ENCODE results near the gene S100A12. TPM values are rescaled to one million over a fixed set of nuclear protein-coding genes. Genes with fewer than 3 reads are reported as not detected.

S100A12 gene
- total and polyA plus RNA-seq, 3 experiments from 2014 or later: not detected

GRCh38 chr1:153360592-153361479 lies 14.6 kb downstream of the S100A12 start:
- Histone ChIP-seq H3K9me3 (ENCODE audit: low read length) (no peaks in the 10 kb centered on the region), H3K27me3 (ENCODE audit: insufficient read depth, low read length, poor library complexity, severe bottlenecking) (no peaks in the 10 kb centered on the region), H3K4me3 (ENCODE audit: low read length) (no peak overlapping the region), H3K27ac (ENCODE audit: low read depth, low read length) (no peak overlapping the region), H3K4me1 (ENCODE audit: insufficient read depth, low read length) (peaks cover 13% of the 10 kb centered on the region), H3K36me3 (ENCODE audit: insufficient read depth, low read length) (no peaks in the 10 kb centered on the region)
- Mint-ChIP-seq H3K36me3 (no peaks in the 10 kb centered on the region), H3K9me3 (no peaks in the 10 kb centered on the region), H3K27ac (no peak overlapping the region), H3K4me3 (no peak overlapping the region), H3K4me1 (peaks cover 10 to 21% (median 18%) of the 10 kb centered on the region in 3 donors), H3K27me3 (peaks cover 15 to 36% of the 10 kb centered on the region in 2 donors)
- POLR2A ChIA-PET: no interaction called here
- CTCF ChIA-PET: no interaction called here
- DNase-seq: no peak

GRCh38 chr1:153360190-153360589 lies 15.2 kb downstream of the S100A12 start:
- Mint-ChIP-seq H3K4me1 (peaks cover 10 to 21% (median 18%) of the 10 kb centered on the region in 3 donors), H3K9me3 (no peaks in the 10 kb centered on the region), H3K27ac (no peak overlapping the region), H3K4me3 (no peak overlapping the region), H3K27me3 (peaks cover 15 to 29% of the 10 kb centered on the region in 2 donors), H3K36me3 (no peaks in the 10 kb centered on the region)
- H3K9me3 ChIP-seq (ENCODE audit: low read length): no peaks in the 10 kb centered on the region
- no peaks in the 10 kb centered on the region for H3K27me3 ChIP-seq (ENCODE audit: insufficient read depth, low read length, poor library complexity, severe bottlenecking)
- H3K36me3 ChIP-seq (ENCODE audit: insufficient read depth, low read length): no peaks in the 10 kb centered on the region
- no peak overlapping the region for H3K4me3 ChIP-seq (ENCODE audit: low read length)
- no peak for DNase-seq
- CTCF ChIA-PET: no interaction called here
- H3K4me1 ChIP-seq (ENCODE audit: insufficient read depth, low read length): peaks cover 13% of the 10 kb centered on the region
- POLR2A ChIA-PET: no interaction called here
- H3K27ac ChIP-seq (ENCODE audit: low read depth, low read length): no peak overlapping the region

GRCh38 chr1:153359241-153359640 lies 16.2 kb downstream of the S100A12 start:
- ChIA-PET CTCF (no interaction called here), POLR2A (no interaction called here)
- DNase-seq: no peak
- Mint-ChIP-seq H3K27ac (no peak overlapping the region), H3K4me1 (peaks cover 10 to 21% (median 18%) of the 10 kb centered on the region in 3 donors), H3K27me3 (peaks cover 11 to 23% of the 10 kb centered on the region in 2 donors), H3K4me3 (no peak overlapping the region), H3K36me3 (no peaks in the 10 kb centered on the region), H3K9me3 (no peaks in the 10 kb centered on the region)
- Histone ChIP-seq H3K27me3 (ENCODE audit: insufficient read depth, low read length, poor library complexity, severe bottlenecking) (no peaks in the 10 kb centered on the region), H3K4me3 (ENCODE audit: low read length) (no peak overlapping the region), H3K4me1 (ENCODE audit: insufficient read depth, low read length) (peaks cover 13% of the 10 kb centered on the region), H3K36me3 (ENCODE audit: insufficient read depth, low read length) (no peaks in the 10 kb centered on the region), H3K9me3 (ENCODE audit: low read length) (no peaks in the 10 kb centered on the region), H3K27ac (ENCODE audit: low read depth, low read length) (no peak overlapping the region)

GRCh38 chr1:153358691-153358975 lies 16.8 kb downstream of the S100A12 start:
- H3K36me3 ChIP-seq (ENCODE audit: insufficient read depth, low read length): no peaks in the 10 kb centered on the region
- H3K27ac ChIP-seq (ENCODE audit: low read depth, low read length): no peak overlapping the region
- H3K9me3 Mint-ChIP-seq: no peaks in the 10 kb centered on the region
- peaks cover 13% of the 10 kb centered on the region for H3K4me1 ChIP-seq (ENCODE audit: insufficient read depth, low read length)
- peak overlapping the region in 1 of 8 donors; percentile 5 for H3K27ac Mint-ChIP-seq
- ChIA-PET POLR2A (no interaction called here), CTCF (interaction anchor here (1.7 kb wide), 1 partner anchor 136 kb away, joined by 4 read pairs; no protein-coding TSS in a partner anchor)
- H3K27me3 ChIP-seq (ENCODE audit: insufficient read depth, low read length, poor library complexity, severe bottlenecking): no peaks in the 10 kb centered on the region
- H3K4me3 Mint-ChIP-seq: no peak overlapping the region
- no peaks in the 10 kb centered on the region for H3K36me3 Mint-ChIP-seq
- DNase-seq: no peak
- peaks cover 11 to 28% of the 10 kb centered on the region in 2 donors for H3K27me3 Mint-ChIP-seq
- no peaks in the 10 kb centered on the region for H3K9me3 ChIP-seq (ENCODE audit: low read length)
- H3K4me3 ChIP-seq (ENCODE audit: low read length): no peak overlapping the region
- H3K4me1 Mint-ChIP-seq: peaks cover 10 to 21% (median 18%) of the 10 kb centered on the region in 3 donors

- H3K4me3 ChIP-seq (ENCODE audit: low read length): no peak within 1 kb of the TSS
- Mint-ChIP-seq H3K9me3 (no peaks in the 10 kb centered on the region), H3K4me3 (peak within 1 kb of the TSS in 3 of 7 donors; percentile 15 to 29 (median 19)), H3K27me3 (peaks cover 7 to 28% of the 10 kb centered on the region in 2 donors), H3K27ac (peak within 1 kb of the TSS in 7 of 8 donors; percentile 4 to 59 (median 43)), H3K36me3 (no peaks in the 10 kb centered on the region), H3K4me1 (peaks cover 10 to 21% (median 18%) of the 10 kb centered on the region in 3 donors)
- no peaks in the 10 kb centered on the region for H3K36me3 ChIP-seq (ENCODE audit: insufficient read depth, low read length)
- H3K27ac ChIP-seq (ENCODE audit: low read depth, low read length): no peak within 1 kb of the TSS
- H3K9me3 ChIP-seq (ENCODE audit: low read length): no peaks in the 10 kb centered on the region
- peaks cover 13% of the 10 kb centered on the region for H3K4me1 ChIP-seq (ENCODE audit: insufficient read depth, low read length)
- no peaks in the 10 kb centered on the region for H3K27me3 ChIP-seq (ENCODE audit: insufficient read depth, low read length, poor library complexity, severe bottlenecking)
- CTCF ChIA-PET: interaction anchor here (1.7 kb wide), 1 partner anchor 137 kb away, joined by 4 read pairs; no protein-coding TSS in a partner anchor
- POLR2A ChIA-PET: no interaction called here
- no peak for DNase-seq
These were observed 17.3 kb downstream of the S100A12 start, which contains the start of gene S100A9 for GRCh38 chr1:153357853-153358690. Gene S100A9 (plus strand): TSS chr1:153357854. CDS start chr1:153358284, 430 bp downstream.

GRCh38 chr1:153357076-153357852 lies 18.2 kb downstream of the S100A12 start:
- H3K27ac Mint-ChIP-seq: peak overlapping the region in 5 of 8 donors; percentile 21 to 59 (median 45)
- CTCF ChIA-PET: interaction anchor here (1.7 kb wide), 1 partner anchor 138 kb away, joined by 4 read pairs; no protein-coding TSS in a partner anchor
- H3K4me3 ChIP-seq (ENCODE audit: low read length): no peak overlapping the region
- H3K36me3 Mint-ChIP-seq: no peaks in the 10 kb centered on the region
- POLR2A ChIA-PET: no interaction called here
- H3K27me3 Mint-ChIP-seq: peaks cover 8 to 27% of the 10 kb centered on the region in 2 donors
- no peak for DNase-seq
- no peaks in the 10 kb centered on the region for H3K36me3 ChIP-seq (ENCODE audit: insufficient read depth, low read length)
- peaks cover 13% of the 10 kb centered on the region for H3K4me1 ChIP-seq (ENCODE audit: insufficient read depth, low read length)
- H3K27ac ChIP-seq (ENCODE audit: low read depth, low read length): no peak overlapping the region
- H3K9me3 Mint-ChIP-seq: no peaks in the 10 kb centered on the region
- no peaks in the 10 kb centered on the region for H3K27me3 ChIP-seq (ENCODE audit: insufficient read depth, low read length, poor library complexity, severe bottlenecking)
- H3K4me3 Mint-ChIP-seq: no peak overlapping the region
- H3K4me1 Mint-ChIP-seq: peaks cover 10 to 21% (median 18%) of the 10 kb centered on the region in 3 donors
- no peaks in the 10 kb centered on the region for H3K9me3 ChIP-seq (ENCODE audit: low read length)

GRCh38 chr1:153356392-153357075 lies 18.9 kb downstream of the S100A12 start:
- Histone ChIP-seq H3K27ac (ENCODE audit: low read depth, low read length) (no peak overlapping the region), H3K4me3 (ENCODE audit: low read length) (no peak overlapping the region), H3K27me3 (ENCODE audit: insufficient read depth, low read length, poor library complexity, severe bottlenecking) (no peaks in the 10 kb centered on the region), H3K9me3 (ENCODE audit: low read length) (no peaks in the 10 kb centered on the region), H3K36me3 (ENCODE audit: insufficient read depth, low read length) (no peaks in the 10 kb centered on the region), H3K4me1 (ENCODE audit: insufficient read depth, low read length) (peaks cover 13% of the 10 kb centered on the region)
- Mint-ChIP-seq H3K27me3 (peaks cover 5 to 27% of the 10 kb centered on the region in 2 donors), H3K4me1 (peaks cover 10 to 21% (median 18%) of the 10 kb centered on the region in 3 donors), H3K36me3 (no peaks in the 10 kb centered on the region), H3K9me3 (no peaks in the 10 kb centered on the region), H3K4me3 (peak overlapping the region in 1 of 7 donors; percentile 15), H3K27ac (peak overlapping the region in 1 of 8 donors; percentile 56)
- ChIA-PET CTCF (interaction anchor here (5.3 kb wide), 1 partner anchor 138 kb away, joined by 35 read pairs; no protein-coding TSS in a partner anchor), POLR2A (no interaction called here)
- DNase-seq: no peak

All from CD8-positive, alpha-beta memory T cell (primary cell).